OCI-LY3 (cell line): ENCODE results near the gene CACNB4.

ENCODE experiments used
- EZH2phosphoT487 ChIP-seq: fragments of 200-600 bp; shearing (Covaris generic); IDR thresholded peaks from 2 replicates; pipeline ENCODE4 v1.6.1; 2018; ENCODE audit warnings: antibody characterized with exemption, mixed run types, low read depth
- TF ChIP-seq, protein P1 (sequence below): fragments of 200-600, 300-600 bp; sonication (generic); IDR thresholded peaks from 2 replicates; pipeline ENCODE4 v1.5.1; 2014; ENCODE audit warnings: antibody characterized with exemption, low read length, low read depth

DNA sequence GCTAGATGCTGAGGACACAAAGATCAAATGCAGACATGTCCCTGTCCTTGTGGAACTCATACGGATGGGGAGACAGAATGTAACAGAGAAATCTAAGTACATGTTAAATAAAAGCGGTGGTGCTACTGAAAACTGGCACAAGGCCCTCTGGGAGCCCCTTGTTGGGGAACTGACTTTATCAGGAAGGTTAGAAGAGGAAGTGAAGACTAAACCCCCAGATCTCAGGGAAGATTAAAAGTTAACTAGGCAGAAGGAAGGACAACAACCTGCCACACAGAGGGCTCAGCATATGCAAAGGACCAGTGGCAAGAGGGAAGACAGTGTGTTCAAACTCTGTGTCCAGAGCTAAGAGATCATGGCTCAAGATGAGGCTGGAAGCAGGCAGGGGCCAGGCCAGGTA, 4.8 kb downstream of the CACNB4 start:
- TF ChIP-seq, protein P1, sequence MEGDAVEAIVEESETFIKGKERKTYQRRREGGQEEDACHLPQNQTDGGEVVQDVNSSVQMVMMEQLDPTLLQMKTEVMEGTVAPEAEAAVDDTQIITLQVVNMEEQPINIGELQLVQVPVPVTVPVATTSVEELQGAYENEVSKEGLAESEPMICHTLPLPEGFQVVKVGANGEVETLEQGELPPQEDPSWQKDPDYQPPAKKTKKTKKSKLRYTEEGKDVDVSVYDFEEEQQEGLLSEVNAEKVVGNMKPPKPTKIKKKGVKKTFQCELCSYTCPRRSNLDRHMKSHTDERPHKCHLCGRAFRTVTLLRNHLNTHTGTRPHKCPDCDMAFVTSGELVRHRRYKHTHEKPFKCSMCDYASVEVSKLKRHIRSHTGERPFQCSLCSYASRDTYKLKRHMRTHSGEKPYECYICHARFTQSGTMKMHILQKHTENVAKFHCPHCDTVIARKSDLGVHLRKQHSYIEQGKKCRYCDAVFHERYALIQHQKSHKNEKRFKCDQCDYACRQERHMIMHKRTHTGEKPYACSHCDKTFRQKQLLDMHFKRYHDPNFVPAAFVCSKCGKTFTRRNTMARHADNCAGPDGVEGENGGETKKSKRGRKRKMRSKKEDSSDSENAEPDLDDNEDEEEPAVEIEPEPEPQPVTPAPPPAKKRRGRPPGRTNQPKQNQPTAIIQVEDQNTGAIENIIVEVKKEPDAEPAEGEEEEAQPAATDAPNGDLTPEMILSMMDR: no peak
- no peak for TF ChIP-seq EZH2phosphoT487
